GM21786 (cell line): ENCODE data around the gene BCL2A1.
A peak's percentile ranks its signal among the peaks of the same experiment; 100 is the strongest.
"Not testable (repeated sequence)": the region's sequence is repeated elsewhere in the genome, so short reads cannot be mapped to it uniquely, and the experiment has no call there.

Experiments
- ATAC-seq: cut with Tn5 transposase; IDR thresholded peaks from one replicate; pipeline ENCODE4 v1.9.1; 2021; ENCODE audit not compliant: unreplicated experiment

The BCL2A1 gene

DNA sequence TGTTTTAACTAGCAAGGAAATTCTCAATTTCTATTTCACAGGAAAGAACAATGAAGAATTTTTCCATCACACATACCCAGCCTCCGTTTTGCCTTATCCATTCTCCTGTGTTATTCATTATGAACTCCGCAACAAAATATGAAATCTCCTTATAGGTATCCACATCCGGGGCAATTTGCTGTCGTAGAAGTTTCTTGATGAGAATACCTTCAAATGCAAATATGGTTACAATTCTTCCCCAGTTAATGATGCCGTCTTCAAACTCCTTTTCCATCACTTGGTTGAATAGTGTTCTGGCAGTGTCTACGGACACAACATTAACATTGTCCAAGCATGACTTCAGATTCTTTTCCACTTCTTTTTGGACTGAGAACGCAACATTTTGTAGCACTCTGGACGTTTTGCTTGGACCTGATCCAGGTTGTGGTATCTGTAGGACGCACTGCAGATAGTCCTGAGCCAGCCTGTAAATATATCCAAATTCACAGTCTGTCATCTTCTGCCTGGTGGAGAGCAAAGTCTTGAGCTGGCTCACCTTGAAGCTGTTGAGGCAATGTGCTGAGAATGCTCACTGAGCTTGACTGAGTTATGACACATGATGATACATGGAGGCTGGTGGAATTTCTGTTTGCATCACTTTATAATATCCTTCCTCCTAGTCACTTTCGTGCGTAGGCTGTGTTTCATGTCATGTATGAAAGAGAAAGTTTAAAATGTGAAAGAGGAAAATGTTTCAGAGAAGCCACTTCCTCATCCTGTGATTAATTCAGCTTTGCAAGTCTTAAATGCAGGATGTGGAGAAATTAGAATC is at the start of gene BCL2A1:
Gene BCL2A1, minus strand, starts transcription at position 573 of the 811 bp plus-strand sequence. Its CDS starts 77 bp downstream, at position 496.
- ATAC-seq, result peak; percentile 55

DNA sequence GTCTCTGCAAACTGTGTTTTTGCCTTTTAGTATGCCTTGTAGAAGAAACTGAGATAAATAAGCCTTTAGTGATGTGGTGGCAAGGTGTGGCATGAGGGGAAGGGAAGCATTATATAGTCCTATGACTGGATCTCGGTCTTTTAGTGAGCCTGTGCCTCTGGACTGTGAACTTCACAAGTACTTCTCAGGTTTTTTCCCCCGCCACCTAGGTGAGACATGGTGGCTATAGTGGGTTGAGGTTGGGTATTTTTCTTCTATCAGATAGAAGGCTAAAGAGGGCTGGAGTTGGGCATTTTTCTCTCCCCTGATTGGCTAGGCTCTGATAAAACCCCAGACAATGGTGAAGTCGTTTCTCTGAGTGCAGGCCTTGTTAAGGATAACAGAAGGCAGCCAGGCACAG is 49.7 kb upstream of the BCL2A1 start:
- no peak for ATAC-seq

DNA sequence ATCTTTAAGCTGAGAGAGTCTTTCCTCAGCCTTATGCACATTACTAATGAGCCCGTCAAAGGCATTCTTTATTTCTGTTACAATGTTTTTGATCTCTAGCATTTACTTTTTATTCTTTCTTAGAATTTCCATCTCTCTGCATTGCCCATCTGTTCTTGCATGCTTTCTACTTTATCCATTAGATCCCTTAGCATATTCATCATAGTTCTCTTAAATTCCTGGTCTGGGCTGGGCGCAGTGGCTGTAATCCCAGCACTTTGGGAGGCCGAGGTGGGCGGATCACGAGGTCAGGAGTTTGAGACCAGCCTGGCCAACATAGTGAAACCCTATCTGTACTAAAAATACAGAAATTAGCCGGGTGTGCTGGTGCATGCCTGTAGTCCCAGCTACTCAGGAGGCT is 49.2 kb upstream of the BCL2A1 start:
- ATAC-seq, result not testable (repeated sequence)

DNA sequence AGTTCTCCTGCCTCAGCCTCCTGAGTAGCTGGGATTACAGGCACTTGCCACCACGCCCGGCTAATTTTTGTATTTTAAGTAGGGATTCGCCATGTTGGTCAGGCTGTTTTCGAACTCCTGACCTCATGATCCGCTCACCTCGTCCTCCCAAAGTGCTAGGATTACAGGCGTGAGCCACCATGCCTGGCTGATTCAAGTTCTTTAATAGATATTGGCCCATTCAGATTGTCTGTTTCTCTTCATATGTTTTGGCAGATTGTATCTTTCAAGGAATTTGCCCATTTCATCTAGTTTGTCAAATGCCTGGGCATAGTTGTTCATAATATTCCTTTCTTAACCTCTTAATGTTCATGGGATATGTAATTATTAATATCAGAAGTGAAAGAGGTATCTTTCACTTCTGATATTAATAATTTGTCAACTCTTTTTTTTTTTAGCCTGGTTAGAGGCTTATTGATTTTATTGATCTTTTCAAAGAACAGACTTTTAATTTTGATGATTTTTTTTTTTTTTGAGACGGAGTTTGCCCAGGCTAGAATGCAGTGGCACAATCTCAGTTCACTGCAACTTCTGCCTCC is 48.3 kb upstream of the BCL2A1 start:
- ATAC-seq, result no peak

DNA sequence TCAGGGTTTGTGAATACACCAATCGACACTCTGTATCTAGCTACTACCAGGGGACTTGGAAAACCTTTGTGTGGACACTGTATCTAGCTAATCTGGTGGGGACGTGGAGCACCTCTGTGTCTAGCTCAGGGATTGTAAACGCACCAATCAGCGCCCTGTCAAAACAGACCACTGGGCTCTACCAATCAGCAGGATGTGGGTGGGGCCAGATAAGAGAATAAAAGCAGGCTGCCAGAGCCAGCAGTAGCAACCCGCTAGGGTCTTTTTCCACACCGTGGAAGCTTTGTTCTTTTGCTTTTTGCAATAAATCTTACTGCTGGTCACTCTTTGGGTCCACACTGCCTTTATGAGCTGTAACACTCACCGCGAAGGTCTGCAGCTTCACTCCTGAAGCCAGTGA is 46.1 kb upstream of the BCL2A1 start:
- not testable (repeated sequence) for ATAC-seq

DNA sequence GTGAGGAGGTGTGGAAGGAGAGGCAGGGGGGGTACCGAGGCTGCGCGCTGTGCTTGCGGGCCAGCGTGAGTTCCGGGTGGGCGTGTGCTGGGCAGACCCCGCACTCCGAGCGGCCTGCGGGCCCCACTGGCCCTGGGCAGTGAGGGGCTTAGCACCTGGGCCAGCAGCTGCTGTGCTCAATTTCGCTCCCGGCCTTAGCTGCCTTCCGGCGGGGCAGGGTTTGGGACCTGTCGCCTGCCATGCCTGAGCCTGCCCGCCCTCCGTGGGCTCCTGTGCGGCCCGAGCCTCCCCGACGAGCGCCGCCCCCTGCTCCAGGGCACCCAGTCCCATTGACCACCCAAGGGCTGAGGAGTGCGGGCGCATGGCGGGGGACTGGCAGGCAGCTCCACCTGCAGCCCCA is 45.5 kb upstream of the BCL2A1 start:
- not testable (repeated sequence) for ATAC-seq

GRCh38 chr15:80015156-80015555 is 44.2 kb upstream of the BCL2A1 start:
- no peak for ATAC-seq

GRCh38 chr15:80014186-80014585 is 43.2 kb upstream of the BCL2A1 start:
- ATAC-seq, result not testable (repeated sequence)

DNA sequence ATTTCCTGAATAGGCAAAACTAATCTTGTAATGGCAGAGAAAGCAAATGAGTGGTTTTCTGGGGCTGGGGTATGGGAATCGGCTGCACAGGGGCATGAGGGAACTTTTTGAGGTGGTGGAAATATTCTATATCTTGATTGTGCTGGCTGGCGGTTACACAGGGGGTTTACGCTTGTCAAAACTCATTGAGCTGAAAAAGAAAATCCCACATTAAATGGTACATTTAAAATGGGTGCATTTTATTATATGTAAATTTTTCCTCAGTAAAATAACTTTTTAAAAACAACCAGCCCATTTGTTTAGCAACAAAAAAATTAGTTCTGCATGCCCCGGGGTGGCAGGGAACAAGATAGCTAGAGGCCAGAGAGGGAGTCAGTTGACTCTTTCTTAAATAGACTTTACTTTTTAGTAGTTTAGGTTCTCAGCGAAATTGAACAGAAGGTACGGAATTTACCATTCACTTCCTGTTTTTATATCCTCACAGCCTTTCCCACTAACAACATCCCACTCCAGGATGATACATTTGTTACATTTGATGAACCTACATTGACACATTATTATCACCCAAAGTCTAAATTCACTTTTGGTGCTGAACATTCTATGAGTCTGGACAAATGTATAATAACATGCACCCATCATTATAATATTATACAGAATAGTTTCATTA is 41.2 kb upstream of the BCL2A1 start:
- ATAC-seq, result no peak

DNA sequence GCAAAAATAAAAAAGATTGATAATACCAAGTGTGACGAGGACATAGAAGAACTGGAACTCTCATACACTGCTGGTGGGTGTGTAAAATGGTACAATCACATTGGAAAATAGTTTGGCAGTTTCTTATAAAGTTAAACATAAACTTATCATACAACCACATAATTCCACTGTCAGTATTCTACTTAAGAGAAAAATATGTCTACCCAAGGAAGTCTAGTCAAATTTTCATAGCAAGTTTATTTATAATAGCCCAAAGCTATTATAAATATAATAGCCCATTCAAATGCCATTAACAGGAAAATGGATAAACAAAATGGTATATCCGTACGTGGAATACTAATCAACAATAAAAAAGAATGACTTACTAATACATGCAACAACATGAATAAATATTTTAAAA is 40.6 kb upstream of the BCL2A1 start:
- ATAC-seq, result no peak

DNA sequence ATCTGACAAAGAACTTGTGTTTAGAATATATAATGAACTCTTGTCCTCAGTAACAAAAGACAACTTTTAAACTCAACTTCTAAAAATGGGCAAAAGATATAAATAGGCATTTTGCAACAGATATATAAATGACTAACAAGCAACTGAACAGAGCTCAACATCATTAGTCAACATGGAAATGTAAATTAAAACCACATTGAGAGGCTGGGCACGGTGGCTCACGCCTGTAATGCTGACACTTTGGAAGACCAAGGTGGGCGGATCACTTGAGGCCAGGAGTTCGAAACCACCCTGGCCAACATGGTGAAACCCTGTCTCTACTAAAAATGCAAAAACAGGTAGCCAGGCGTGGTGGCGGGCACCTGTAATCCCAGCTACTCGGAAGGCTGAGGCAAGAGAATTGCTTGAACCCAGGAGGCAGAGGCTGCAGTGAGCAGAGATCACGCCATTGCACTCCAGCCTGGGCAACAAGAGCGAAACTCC is 40.1 kb upstream of the BCL2A1 start:
- ATAC-seq, result not testable (repeated sequence)

DNA sequence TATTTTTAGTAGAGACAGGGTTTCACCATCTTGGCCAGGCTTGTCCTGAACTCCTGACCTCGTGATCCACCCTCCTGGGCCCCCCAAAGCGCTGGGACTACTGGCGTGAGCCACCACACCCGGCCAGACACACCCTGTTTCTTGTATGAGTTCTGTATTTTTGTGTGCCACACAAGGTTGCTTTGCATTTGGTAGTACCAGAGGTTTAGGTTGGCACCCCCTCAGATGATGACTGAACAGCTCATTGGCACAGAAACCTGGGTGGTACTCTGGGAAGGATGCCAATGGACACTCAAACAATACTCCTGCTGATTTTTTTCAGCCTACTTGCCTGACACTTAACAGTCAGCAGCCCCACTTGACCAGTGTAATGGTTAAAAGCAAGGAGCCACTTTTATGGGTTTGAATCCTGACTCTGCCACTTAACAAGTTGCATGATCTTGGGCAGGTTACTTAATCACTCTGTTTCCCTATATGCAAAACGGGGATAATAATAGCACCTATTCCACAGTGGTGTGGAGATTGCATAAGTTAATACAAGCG is 39.2 kb upstream of the BCL2A1 start:
- ATAC-seq, result no peak

- ATAC-seq, result no peak
Measured at GRCh38 chr15:80007532-80007931, 36.5 kb upstream of the BCL2A1 start.

DNA sequence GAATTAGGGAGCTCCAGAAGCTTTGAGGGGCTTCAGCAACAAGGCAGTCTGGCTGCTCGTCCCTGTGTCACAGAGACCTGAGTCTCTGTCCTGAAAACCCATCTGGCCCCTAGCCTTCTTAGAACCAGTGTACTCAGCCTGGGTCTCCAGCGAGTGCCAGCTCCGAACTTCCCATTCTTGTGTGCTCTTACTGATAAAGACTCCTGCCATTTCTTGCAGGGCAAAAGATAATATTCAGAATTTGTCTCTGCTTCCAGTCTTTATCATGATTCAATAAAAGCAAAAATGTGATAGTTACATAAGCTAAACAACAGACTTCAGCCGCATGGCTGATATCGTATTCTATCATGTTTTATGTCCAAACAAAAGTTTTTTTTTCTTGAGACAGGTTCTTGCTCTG is 36.0 kb upstream of the BCL2A1 start:
- no peak for ATAC-seq

DNA sequence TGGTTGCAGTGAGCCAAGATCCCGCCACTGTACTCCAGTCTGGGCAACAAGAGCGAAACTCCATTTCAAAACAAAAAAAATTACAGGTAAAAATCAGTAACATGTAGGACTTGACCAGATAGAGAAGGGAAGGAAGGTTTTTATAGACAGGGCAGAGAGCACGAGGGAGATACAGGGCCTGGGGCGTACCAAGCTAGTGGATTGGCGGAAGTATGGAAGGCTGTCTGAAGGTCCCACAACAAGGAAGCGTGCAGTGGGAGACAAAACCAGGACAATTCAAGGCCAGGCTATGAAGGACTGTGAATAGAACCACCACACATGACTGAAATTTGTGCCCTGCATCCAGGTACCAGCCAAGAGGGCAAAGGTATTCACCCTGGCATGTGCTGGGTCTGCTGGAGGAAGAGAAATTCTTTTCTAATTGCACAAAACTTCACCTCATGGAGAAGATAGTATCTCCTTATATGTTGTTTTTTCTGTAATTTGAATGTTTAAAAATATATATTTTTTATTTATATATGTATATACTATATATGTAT is 33.0 kb upstream of the BCL2A1 start:
- no peak for ATAC-seq

DNA sequence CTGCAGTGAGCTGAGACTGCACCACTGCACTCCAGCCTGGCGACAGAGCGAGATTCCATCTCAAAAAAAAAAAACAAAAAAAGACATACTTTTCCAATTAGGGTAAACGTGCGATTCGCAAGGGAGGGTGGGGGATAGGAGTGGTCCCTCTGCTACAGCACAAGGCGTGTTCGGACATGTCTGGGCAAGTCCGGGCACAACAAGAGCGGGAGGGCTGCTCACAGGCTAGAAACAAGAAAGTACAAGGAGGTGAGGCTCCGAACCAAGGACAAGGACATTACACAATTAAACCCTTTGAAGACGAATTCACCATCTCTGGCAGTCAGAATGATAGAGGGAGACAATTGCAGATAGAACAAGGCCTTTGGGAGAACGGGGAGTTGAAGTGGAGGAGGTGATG is 32.2 kb upstream of the BCL2A1 start:
- ATAC-seq, result no peak

DNA sequence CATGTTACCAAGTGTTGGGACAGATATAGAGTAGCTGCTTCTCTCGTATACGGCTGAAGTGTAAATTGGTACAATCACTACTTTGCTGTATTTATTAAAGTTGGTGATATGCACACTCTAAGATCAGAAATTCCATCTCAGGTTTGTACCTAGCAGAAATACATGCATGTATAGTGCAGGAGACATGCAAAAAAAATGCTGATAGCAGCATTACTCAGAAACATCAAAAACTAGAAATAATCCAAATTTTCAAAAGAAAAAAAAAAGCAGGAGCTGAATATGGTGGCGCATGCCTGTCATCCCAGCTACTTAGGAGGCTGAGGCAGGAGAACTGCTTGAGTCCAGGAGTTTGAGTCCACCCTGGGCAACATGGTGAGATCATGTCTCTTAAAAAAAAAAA is 31.3 kb upstream of the BCL2A1 start:
- ATAC-seq, result no peak

GRCh38 chr15:79994615-79995014 is 23.6 kb upstream of the BCL2A1 start:
- ATAC-seq, result no peak

DNA sequence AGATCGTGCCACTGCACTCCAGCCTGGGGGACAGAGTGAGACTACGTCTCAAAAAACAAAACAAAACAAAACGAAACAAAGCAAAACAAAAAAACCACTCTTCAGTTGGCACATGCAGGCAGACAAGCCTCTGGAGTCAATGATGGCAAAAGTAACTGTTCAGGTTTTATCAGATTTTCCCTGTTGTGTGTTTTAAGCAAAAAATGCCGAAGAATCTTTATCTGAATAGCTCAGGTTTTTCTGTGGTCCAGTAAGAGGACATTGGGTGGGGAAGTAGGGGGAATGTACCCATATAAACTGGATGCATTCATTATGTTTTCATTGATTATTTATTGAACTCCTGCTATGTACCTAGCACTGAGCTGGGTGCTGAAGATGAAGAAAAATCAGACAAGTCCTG is 20.8 kb upstream of the BCL2A1 start:
- no peak for ATAC-seq

- no peak for ATAC-seq
Measured at GRCh38 chr15:79990997-79991334, 20.0 kb upstream of the BCL2A1 start.

DNA sequence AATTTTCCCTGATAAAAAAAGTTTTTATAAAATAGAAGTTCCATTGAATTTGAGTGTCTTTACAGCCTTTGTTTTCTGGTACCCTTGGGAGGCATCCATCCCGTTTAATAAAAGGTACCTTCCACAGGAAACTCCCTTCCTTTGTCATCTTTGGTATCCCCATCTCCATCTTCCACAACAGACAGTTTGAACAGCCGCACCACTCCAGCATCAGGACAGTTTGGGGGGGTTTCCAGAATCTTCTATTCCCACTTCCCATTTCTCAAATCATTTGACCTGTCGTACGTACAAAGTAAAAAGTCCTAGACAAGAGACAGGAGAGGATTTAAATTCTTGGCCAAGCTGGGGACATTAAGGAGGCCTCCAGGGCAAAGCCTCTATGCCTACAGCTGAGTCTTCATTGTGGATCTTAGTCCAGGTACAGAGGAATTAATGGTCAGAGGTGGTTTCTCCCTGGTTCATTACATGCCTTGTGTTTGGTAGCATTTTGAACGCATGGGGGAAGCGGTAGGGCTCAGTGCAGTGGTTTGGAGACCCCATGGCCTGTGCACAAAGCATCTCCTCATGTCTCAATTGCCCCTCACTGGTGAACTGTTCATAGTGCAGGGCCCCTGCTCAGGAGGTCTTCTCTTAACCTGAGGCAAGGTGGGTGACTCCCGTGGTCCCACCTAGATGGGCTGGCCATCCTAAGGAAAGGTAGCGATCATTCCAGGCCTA is 19.4 kb upstream of the BCL2A1 start:
- ATAC-seq, result no peak
